H1 (cell line): ENCODE data around the gene EVC2. TPM values are rescaled to one million over a fixed set of nuclear protein-coding genes. Genes with fewer than 3 reads are reported as not detected.

Source experiments
- CTCF ChIA-PET: fragments of 300-600 bp; sonication (Branson Sonifier 250); formaldehyde crosslinking; loops from one replicate; lab custom pipeline; 2021; ENCODE audit not compliant: partially characterized antibody; lab: Charles Lee
- POLR2A ChIA-PET: fragments of 300-600 bp; sonication (Branson Sonifier 250); formaldehyde crosslinking; loops from one replicate; lab custom pipeline; 2021; ENCODE audit warnings: inconsistent platforms; ENCODE audit not compliant: partially characterized antibody; lab: Charles Lee
- DNase-seq, 2 experiments: peaks; one replicate each; pipeline versions ENCODE4 v3.0.0 to v3.0.0-alpha.2; 2010 to 2022; ENCODE audit warnings: low spot score in 2 of 2, low read depth in 1 of 2, mixed read lengths in 1 of 2
- FAIRE-seq: peaks from 2 replicates; lab custom pipeline; 2011; peaks lifted over from hg19 to GRCh38; lab: Jason Lieb, UNC
- H2AFZ ChIP-seq: 2 replicates; pipeline ENCODE4 v1.8.1; 2012; ENCODE audit warnings: low read length, inconsistent platforms
- H2AK5ac ChIP-seq: 2 replicates; pipeline ENCODE4 v1.6.1; 2013; ENCODE audit warnings: low read depth, low read length
- H2BK120ac ChIP-seq: replicated peaks from 2 replicates; pipeline ENCODE3; 2013; ENCODE audit warnings: low read depth, low read length, inconsistent platforms
- H2BK12ac ChIP-seq: 2 replicates; pipeline ENCODE4 v1.6.1; 2013; ENCODE audit warnings: low read depth, low read length
- H2BK15ac ChIP-seq: 2 replicates; pipeline ENCODE4 v1.6.1; 2013; ENCODE audit warnings: low read length
- H2BK20ac ChIP-seq: 2 replicates; pipeline ENCODE4 v1.6.1; 2013; ENCODE audit warnings: low read length
- H2BK5ac ChIP-seq: 2 replicates; pipeline ENCODE4 v1.6.1; 2013; ENCODE audit warnings: low read depth, low read length
- H3K14ac ChIP-seq: 2 replicates; pipeline ENCODE4 v1.6.1; 2013; ENCODE audit warnings: inconsistent platforms; ENCODE audit not compliant: insufficient read length
- H3K18ac ChIP-seq: 2 replicates; pipeline ENCODE4 v1.6.1; 2013; ENCODE audit warnings: low read length; ENCODE audit errors: extremely low read depth
- H3K23ac ChIP-seq: 2 replicates; pipeline ENCODE4 v1.6.1; 2013; ENCODE audit warnings: inconsistent platforms; ENCODE audit not compliant: insufficient read length
- H3K23me2 ChIP-seq: 2 replicates; pipeline ENCODE4 v1.6.1; 2013; ENCODE audit warnings: low read depth, low read length
- H3K27ac ChIP-seq: 2 replicates; pipeline ENCODE4 v1.6.1; 2011; ENCODE audit warnings: low read depth, low read length, inconsistent platforms
- H3K27me3 ChIP-seq, 4 experiments: replicated peaks in 1 of 4; 1 replicate in 1 of 4; 2 replicates in 3 of 4; pipeline versions ENCODE4 v1.6.1 to v1.8.1; 2011 to 2013; ENCODE audit warnings: low read length in 3 of 4, mild to moderate bottlenecking in 3 of 4, inconsistent platforms in 2 of 4, mixed read lengths in 2 of 4, moderate library complexity in 1 of 4; ENCODE audit not compliant: control insufficient read depth in 3 of 4, insufficient read depth in 3 of 4; ENCODE audit errors: extremely low read depth in 1 of 4
- H3K36me3 ChIP-seq, 4 experiments: 2 replicates each; pipeline versions ENCODE4 v1.6.1 to v1.8.1; 2011 to 2013; ENCODE audit warnings: mild to moderate bottlenecking in 4 of 4, low read length in 3 of 4, moderate library complexity in 2 of 4, control low read depth in 1 of 4, inconsistent platforms in 1 of 4; ENCODE audit not compliant: insufficient read depth in 4 of 4, control insufficient read depth in 2 of 4
- H3K4ac ChIP-seq: replicated peaks from 2 replicates; pipeline ENCODE3; 2013; ENCODE audit warnings: low read length, low read depth, mixed read lengths, inconsistent platforms; ENCODE audit not compliant: insufficient read length
- H3K4me1 ChIP-seq, 4 experiments: replicated peaks in 1 of 4; 1 replicate in 1 of 4; 2 replicates in 3 of 4; pipeline versions ENCODE4 v1.6.1 to v1.8.1; 2011 to 2013; ENCODE audit warnings: low read length in 3 of 4, inconsistent platforms in 2 of 4, mixed read lengths in 1 of 4; ENCODE audit not compliant: insufficient read depth in 4 of 4, control insufficient read depth in 3 of 4
- H3K4me2 ChIP-seq, 2 experiments: 2 replicates each; pipeline versions ENCODE4 v1.6.1 to v1.8.1; 2011 to 2013; ENCODE audit warnings: low read depth in 2 of 2, low read length in 2 of 2, control low read depth in 1 of 2, inconsistent platforms in 1 of 2, mild to moderate bottlenecking in 1 of 2; ENCODE audit not compliant: insufficient read depth in 1 of 2
- H3K4me3 ChIP-seq, 4 experiments: fragments of 200-600, 300-600 bp in 1 of 4; sonication (generic), shearing (Covaris generic), sonication (Bioruptor Twin) in 1 of 4; 2 replicates each; pipeline versions ENCODE4 v1.5.1 to v1.8.1; 2011 to 2016; ENCODE audit warnings: low read length in 4 of 4, low read depth in 3 of 4, control low read depth in 2 of 4, inconsistent platforms in 2 of 4, mild to moderate bottlenecking in 2 of 4, mixed read lengths in 1 of 4, moderate library complexity in 1 of 4; ENCODE audit not compliant: insufficient read depth in 2 of 4; ENCODE audit errors: extremely low read depth in 1 of 4
- H3K56ac ChIP-seq: replicated peaks from 2 replicates; pipeline ENCODE3; 2013; ENCODE audit warnings: low read depth, mild to moderate bottlenecking, mixed read lengths, low read length, inconsistent platforms; ENCODE audit not compliant: insufficient read length
- H3K79me1 ChIP-seq: 2 replicates; pipeline ENCODE4 v1.6.1; 2013; ENCODE audit warnings: low read depth, low read length, control low read depth
- H3K79me2 ChIP-seq, 2 experiments: 2 replicates each; pipeline versions ENCODE4 v1.6.1 to v1.8.1; 2012 to 2013; ENCODE audit warnings: low read length in 2 of 2, mild to moderate bottlenecking in 2 of 2, inconsistent platforms in 1 of 2; ENCODE audit not compliant: insufficient read depth in 2 of 2, control insufficient read depth in 1 of 2
- H3K9ac ChIP-seq, 4 experiments: replicated peaks in 1 of 4; 1 replicate in 1 of 4; 2 replicates in 3 of 4; pipeline versions ENCODE4 v1.6.1 to v1.8.1; 2011 to 2013; ENCODE audit warnings: low read depth in 3 of 4, low read length in 3 of 4, control low read depth in 2 of 4, mild to moderate bottlenecking in 2 of 4, moderate library complexity in 2 of 4, inconsistent platforms in 1 of 4; ENCODE audit errors: extremely low read depth in 1 of 4
- H3K9me3 ChIP-seq, 2 experiments: 2 replicates each; pipeline versions ENCODE4 v1.6.1 to v1.8.1; 2012 to 2013; ENCODE audit warnings: mild to moderate bottlenecking in 2 of 2, moderate library complexity in 2 of 2, control low read depth in 1 of 2, inconsistent platforms in 1 of 2, low read depth in 1 of 2, low read length in 1 of 2, mixed read lengths in 1 of 2; ENCODE audit not compliant: insufficient read depth in 2 of 2
- H4K20me1 ChIP-seq, 2 experiments: replicated peaks in 1 of 2; 2 replicates each; pipeline versions ENCODE3 to v1.8.1; 2011 to 2013; ENCODE audit warnings: inconsistent platforms in 2 of 2, low read length in 2 of 2, mild to moderate bottlenecking in 1 of 2; ENCODE audit not compliant: insufficient read depth in 2 of 2, control insufficient read depth in 1 of 2
- H4K5ac ChIP-seq: 2 replicates; pipeline ENCODE4 v1.6.1; 2013; ENCODE audit warnings: low read length, low read depth, mixed read lengths, inconsistent platforms; ENCODE audit not compliant: insufficient read length
- H4K8ac ChIP-seq: 2 replicates; pipeline ENCODE4 v1.8.0; 2013; ENCODE audit warnings: mild to moderate bottlenecking, moderate library complexity, low read length, inconsistent platforms; ENCODE audit not compliant: insufficient read depth; ENCODE audit errors: extremely low read depth
- H4K91ac ChIP-seq: replicated peaks from 2 replicates; pipeline ENCODE3; 2013; ENCODE audit warnings: low read length, mixed read lengths, inconsistent platforms; ENCODE audit not compliant: insufficient read length
- E2F6 ChIP-seq: IDR thresholded peaks from 2 replicates; pipeline ENCODE4 v1.6.1; 2012; ENCODE audit warnings: inconsistent platforms
- POU5F1 ChIP-seq: IDR thresholded peaks from 2 replicates; pipeline ENCODE4 v1.6.1; 2011; ENCODE audit warnings: low read depth, mild to moderate bottlenecking, low read length, moderate library complexity
- SRF ChIP-seq: IDR thresholded peaks from 2 replicates; pipeline ENCODE4 v1.6.1; 2011; ENCODE audit warnings: mild to moderate bottlenecking, low read depth, low read length, moderate library complexity
- USF2 ChIP-seq: IDR thresholded peaks from 2 replicates; pipeline ENCODE4 v1.6.1; 2011; ENCODE audit warnings: low read length, improper control_type of control experiment
- WGBS, 2 experiments: shearing (Covaris generic) in 1 of 2; methylation state at CpG; one replicate each; pipeline versions ENCODE4 v1.1.6 to v1.1.7; 2013 to 2015; ENCODE audit warnings: low lambda C conversion rate in 2 of 2, mixed read lengths in 2 of 2, inconsistent platforms in 1 of 2, low coverage in 1 of 2, missing lambda C conversion rate in 1 of 2; ENCODE audit not compliant: insufficient replicate concordance in 2 of 2, insufficient coverage in 1 of 2, insufficient read length in 1 of 2; ENCODE audit errors: extremely low coverage in 1 of 2, missing lambda C conversion rate in 1 of 2; 5-methylcytosine and 5-hydroxymethylcytosine counted together
- polyA plus RNA-seq, 7 experiments: library from polyadenylated mRNA; depleted of rRNA in 3 of 7; stranded (reverse) in 5 of 7; unstranded in 2 of 7; fragments of >200 nt in 5 of 7; fragments of 200-250 nt in 2 of 7; gene quantifications; 1 replicate in 5 of 7; 2 replicates in 1 of 7; 4 replicates in 1 of 7; pipeline versions ENCODE4 v1.2.1 to v1.2.3, GENCODE V29; 2011 to 2013; ENCODE audit warnings: missing spikeins in 2 of 7, mixed read lengths in 2 of 7
- total RNA-seq: library from RNA; stranded (reverse); fragmentation: NEBNext Ultra II Directional; extraction: Animal tissue kit (Norgen Biotek cat#: 25700); gene quantifications from 2 replicates; pipeline ENCODE4 v1.2.1, GENCODE V29; 2021

The EVC2 gene
- total and polyA plus RNA-seq, 2 of the 8 experiments (the other 6 are each of a cell fraction or from before 2014, with no cell fraction given): 0.73 to 5.9 TPM

- Histone ChIP-seq H4K5ac (no peak overlapping the region), H3K27me3 (no peaks in the 10 kb centered on the region), H2BK120ac (no peak overlapping the region), H3K4me2 (no peak overlapping the region), H3K36me3 (no peaks in the 10 kb centered on the region), H2AFZ (no peak overlapping the region), H3K18ac (no peak overlapping the region), H3K9ac (no peak overlapping the region), H2BK12ac (no peak overlapping the region), H3K4me1 (no peaks in the 10 kb centered on the region), H4K20me1 (peaks cover 0 to 2% of the 10 kb centered on the region in 2 experiments), H2BK5ac (no peak overlapping the region), H2BK20ac (no peak overlapping the region), H3K79me2 (no peaks in the 10 kb centered on the region), H3K4ac (no peak overlapping the region), H4K8ac (no peak overlapping the region), H3K79me1 (no peaks in the 10 kb centered on the region), H3K9me3 (no peaks in the 10 kb centered on the region), H3K14ac (no peak overlapping the region), H3K23me2 (no peaks in the 10 kb centered on the region), H4K91ac (no peak overlapping the region), H3K56ac (no peak overlapping the region), H3K27ac (no peak overlapping the region), H3K4me3 (no peak overlapping the region), H2AK5ac (no peak overlapping the region), H2BK15ac (no peak overlapping the region), H3K23ac (no peak overlapping the region)
- DNase-seq (no peak), FAIRE-seq (no peak)
- 82% methylated on average over 2 of the region's 2 CpGs; no CpG with 5 or more reads in 1 of the 2 experiments for WGBS, 2 experiments
- CTCF ChIA-PET: no interaction called here
- POLR2A ChIA-PET: no interaction called here
- no peak for TF ChIP-seq POU5F1
- TF ChIP-seq USF2: no peak
- TF ChIP-seq E2F6: no peak
- TF ChIP-seq SRF: no peak
Measured at GRCh38 chr4:5539584-5539983, 168.8 kb downstream of the EVC2 start.
